OCI-LY1 (cell line): ENCODE data around the gene PTPRU.

Experiments
- CTCF ChIP-seq: fragments of 200-600 bp; sonication (generic), shearing (Covaris generic); IDR thresholded peaks from 2 replicates; pipeline ENCODE4 v1.5.1; 2017; ENCODE audit warnings: mild to moderate bottlenecking, antibody characterized with exemption, low read length, moderate library complexity, mixed read lengths
- EZH2 ChIP-seq: fragments of 200-600 bp; sonication (generic), shearing (Covaris generic); IDR thresholded peaks from 2 replicates; pipeline ENCODE4 v1.8.0; 2017; ENCODE audit warnings: borderline replicate concordance, mixed run types, mild to moderate bottlenecking, antibody characterized with exemption, low read length, moderate library complexity, mixed read lengths

- TF ChIP-seq CTCF, result no peak
- no peak for TF ChIP-seq EZH2
Observed at GRCh38 chr1:29243871-29244200, 7.5 kb downstream of the PTPRU start.
